ENCODE results near the gene AP5Z1.

AP5Z1 gene

GRCh38 chr7:4768597-4769569 lies 6.5 kb upstream of the AP5Z1 start:
- DNase-seq, result no peak

- DNase-seq, result no peak
Measured at GRCh38 chr7:4769761-4770160, 5.7 kb upstream of the AP5Z1 start.

- no peak for DNase-seq
Measured at GRCh38 chr7:4770886-4771285, 4.5 kb upstream of the AP5Z1 start.

- no peak for DNase-seq
Measured at GRCh38 chr7:4771737-4772136, 3.7 kb upstream of the AP5Z1 start.

GRCh38 chr7:4772306-4772705 lies 3.1 kb upstream of the AP5Z1 start:
- no peak for DNase-seq

- DNase-seq, result no peak
Measured at GRCh38 chr7:4774007-4774406, 1.4 kb upstream of the AP5Z1 start.

- no peak for DNase-seq
Measured at GRCh38 chr7:4774658-4775249, 669 bp upstream of the AP5Z1 start.

- no peak for DNase-seq
Measured at GRCh38 chr7:4775848-4776623, 613 bp downstream of the AP5Z1 start.

- no peak for DNase-seq
Measured at GRCh38 chr7:4779118-4779517, 3.7 kb downstream of the AP5Z1 start.

- DNase-seq, result no peak
Measured at GRCh38 chr7:4781366-4782069, 6.1 kb downstream of the AP5Z1 start.

GRCh38 chr7:4782333-4783291 lies 7.2 kb downstream of the AP5Z1 start:
- DNase-seq, result no peak

GRCh38 chr7:4783292-4783652 lies 7.8 kb downstream of the AP5Z1 start:
- DNase-seq, result no peak

- no peak for DNase-seq
Measured at GRCh38 chr7:4783762-4784351, 8.4 kb downstream of the AP5Z1 start.

- DNase-seq, result no peak
Measured at GRCh38 chr7:4784799-4785198, 9.4 kb downstream of the AP5Z1 start.

- DNase-seq, result no peak
Measured at GRCh38 chr7:4785371-4785770, 9.9 kb downstream of the AP5Z1 start.

- DNase-seq, result no peak
Measured at GRCh38 chr7:4786015-4786414, 10.6 kb downstream of the AP5Z1 start.

GRCh38 chr7:4787541-4787940 lies 12.1 kb downstream of the AP5Z1 start:
- DNase-seq, result no peak

- no peak for DNase-seq
Measured at GRCh38 chr7:4787947-4788626, 12.7 kb downstream of the AP5Z1 start.

GRCh38 chr7:4788627-4789189 lies 13.3 kb downstream of the AP5Z1 start:
- no peak for DNase-seq
